Nephron progenitor cell (in vitro differentiated cells): ENCODE results near the gene SIRT5.

Source experiments
- DNase-seq: peaks from one replicate; pipeline ENCODE4 v3.0.0; 2021
- H3K27ac Mint-ChIP-seq: 2 replicates; pipeline ENCODE4 v1.8.0; 2021; ENCODE audit warnings: mild to moderate bottlenecking, moderate library complexity, mixed read lengths
- H3K27me3 Mint-ChIP-seq: 2 replicates; pipeline ENCODE4 v1.8.0; 2021; ENCODE audit warnings: mild to moderate bottlenecking, low read depth, mixed read lengths; ENCODE audit not compliant: poor library complexity
- H3K36me3 Mint-ChIP-seq: 2 replicates; pipeline ENCODE4 v1.8.0; 2021; ENCODE audit warnings: low read depth, mixed read lengths
- H3K4me1 Mint-ChIP-seq: 2 replicates; pipeline ENCODE4 v1.8.0; 2021; ENCODE audit warnings: mixed read lengths
- H3K4me3 Mint-ChIP-seq: 2 replicates; pipeline ENCODE4 v1.8.0; 2021; ENCODE audit warnings: mild to moderate bottlenecking, moderate library complexity, mixed read lengths
- H3K9me3 Mint-ChIP-seq: 2 replicates; pipeline ENCODE4 v1.8.0; 2021; ENCODE audit warnings: mild to moderate bottlenecking, moderate library complexity, mixed read lengths
- TF ChIP-seq, protein P1 (sequence below): fragments of 200-600 bp; sonication (generic); IDR thresholded peaks from 2 replicates; pipeline ENCODE4 v1.5.0; 2021; ENCODE audit warnings: antibody characterized with exemption

The SIRT5 gene

DNA sequence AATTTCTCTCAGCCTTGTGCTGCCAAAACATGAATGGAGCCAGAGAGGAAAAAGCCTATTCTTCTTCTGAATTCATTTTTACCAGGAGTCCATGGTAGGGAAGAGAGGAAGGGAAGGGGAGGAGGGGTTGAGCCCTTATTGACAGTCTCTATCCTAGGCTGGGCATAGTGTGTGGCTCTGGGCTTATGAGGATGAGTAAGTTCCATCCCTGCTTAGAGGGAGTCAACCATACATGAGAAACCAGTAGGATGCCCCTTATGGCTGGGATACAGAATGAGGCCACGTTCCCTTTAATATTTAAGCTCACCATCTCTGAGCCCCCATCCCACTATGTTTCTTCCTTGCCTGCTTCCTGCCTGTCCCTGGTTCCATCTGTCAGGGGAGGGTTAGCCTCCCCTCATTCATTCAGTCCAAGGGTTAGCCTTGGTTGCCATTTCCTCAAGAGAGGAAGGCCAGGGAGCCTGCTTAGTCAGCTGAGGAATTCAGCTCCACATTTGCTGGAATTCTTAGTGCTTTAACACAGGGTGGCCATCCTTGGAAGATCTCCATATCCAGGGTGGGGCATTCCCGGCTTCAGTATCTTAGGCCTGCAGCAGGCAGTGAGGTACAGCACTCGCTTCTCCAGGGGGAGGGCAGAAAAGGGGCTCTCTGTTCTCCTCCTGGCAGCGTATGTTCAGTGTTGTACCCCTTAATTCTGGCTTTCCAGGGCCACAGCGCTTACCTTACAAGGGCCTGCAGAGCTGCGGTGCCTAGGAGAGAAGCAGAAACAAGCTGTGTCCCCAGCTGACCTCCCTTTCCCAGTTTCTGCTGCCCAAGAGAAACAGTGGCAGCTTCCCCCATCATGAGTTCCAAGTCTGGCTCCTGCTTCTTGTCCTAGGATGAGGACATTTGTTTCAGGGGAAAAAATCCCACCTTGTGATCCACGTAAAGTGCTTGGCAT lies 12.5 kb downstream of the SIRT5 start:
- Mint-ChIP-seq H3K4me1 (peaks cover 5% of the 10 kb centered on the region), H3K36me3 (peaks cover 39% of the 10 kb centered on the region), H3K9me3 (no peaks in the 10 kb centered on the region), H3K27ac (no peak overlapping the region), H3K27me3 (no peaks in the 10 kb centered on the region), H3K4me3 (no peak overlapping the region)
- no peak for DNase-seq
- TF ChIP-seq, protein P1, sequence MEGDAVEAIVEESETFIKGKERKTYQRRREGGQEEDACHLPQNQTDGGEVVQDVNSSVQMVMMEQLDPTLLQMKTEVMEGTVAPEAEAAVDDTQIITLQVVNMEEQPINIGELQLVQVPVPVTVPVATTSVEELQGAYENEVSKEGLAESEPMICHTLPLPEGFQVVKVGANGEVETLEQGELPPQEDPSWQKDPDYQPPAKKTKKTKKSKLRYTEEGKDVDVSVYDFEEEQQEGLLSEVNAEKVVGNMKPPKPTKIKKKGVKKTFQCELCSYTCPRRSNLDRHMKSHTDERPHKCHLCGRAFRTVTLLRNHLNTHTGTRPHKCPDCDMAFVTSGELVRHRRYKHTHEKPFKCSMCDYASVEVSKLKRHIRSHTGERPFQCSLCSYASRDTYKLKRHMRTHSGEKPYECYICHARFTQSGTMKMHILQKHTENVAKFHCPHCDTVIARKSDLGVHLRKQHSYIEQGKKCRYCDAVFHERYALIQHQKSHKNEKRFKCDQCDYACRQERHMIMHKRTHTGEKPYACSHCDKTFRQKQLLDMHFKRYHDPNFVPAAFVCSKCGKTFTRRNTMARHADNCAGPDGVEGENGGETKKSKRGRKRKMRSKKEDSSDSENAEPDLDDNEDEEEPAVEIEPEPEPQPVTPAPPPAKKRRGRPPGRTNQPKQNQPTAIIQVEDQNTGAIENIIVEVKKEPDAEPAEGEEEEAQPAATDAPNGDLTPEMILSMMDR = no peak

DNA sequence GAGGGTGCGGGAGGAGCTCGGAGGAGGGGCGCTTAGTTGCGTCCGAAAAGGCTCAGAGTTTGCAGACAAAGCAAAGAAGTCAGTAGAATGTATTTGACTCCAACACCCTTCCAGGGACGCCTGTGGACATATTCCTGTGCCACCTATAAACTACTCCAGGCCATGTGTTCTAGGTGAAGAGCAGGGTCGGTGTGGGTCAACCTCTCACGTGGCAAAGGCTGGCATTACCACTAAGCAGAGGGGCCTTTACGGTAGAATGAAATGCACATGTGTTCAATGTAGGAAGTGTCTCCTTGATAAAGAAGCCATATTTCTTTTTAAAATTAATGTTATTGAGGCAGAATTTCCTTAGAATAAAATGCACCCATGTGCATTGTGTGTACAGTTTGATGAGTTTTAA lies 15.4 kb downstream of the SIRT5 start:
- H3K4me1 Mint-ChIP-seq = peaks cover 5% of the 10 kb centered on the region
- no peak for DNase-seq
- peak overlapping the region; percentile 44 for H3K27ac Mint-ChIP-seq
- no peaks in the 10 kb centered on the region for H3K27me3 Mint-ChIP-seq
- no peaks in the 10 kb centered on the region for H3K9me3 Mint-ChIP-seq
- H3K36me3 Mint-ChIP-seq = peaks cover 24% of the 10 kb centered on the region
- TF ChIP-seq, protein P1 = no peak
- no peak overlapping the region for H3K4me3 Mint-ChIP-seq

DNA sequence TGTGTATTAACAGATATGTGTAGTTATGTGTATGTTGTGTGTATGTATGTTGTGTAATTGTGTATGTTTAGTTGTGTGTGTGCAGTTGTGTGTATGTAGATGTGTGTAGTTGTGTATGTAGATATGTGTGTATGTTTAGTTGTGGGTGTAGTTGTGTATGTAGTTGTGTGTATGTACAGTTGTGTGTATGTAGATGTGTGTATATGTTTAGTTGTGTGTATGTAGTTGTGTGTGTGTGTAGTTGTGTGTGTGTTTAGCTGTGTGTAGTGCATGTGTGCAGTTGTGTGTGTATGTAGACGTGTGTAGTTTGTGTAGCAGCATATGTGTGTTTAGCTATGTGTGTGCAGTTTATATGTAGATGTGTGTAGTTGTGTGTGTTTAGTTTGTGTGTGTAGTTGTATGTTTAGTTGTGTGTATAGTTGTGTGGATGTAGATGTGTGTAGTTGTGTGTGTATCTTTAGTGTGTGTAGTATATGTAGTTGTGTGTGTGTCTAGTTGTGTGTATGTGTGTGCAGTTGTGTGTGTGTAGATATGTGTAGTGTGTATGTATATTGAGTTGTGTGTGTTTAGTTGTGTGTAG lies 16.3 kb downstream of the SIRT5 start:
- Mint-ChIP-seq H3K36me3 (peaks cover 16% of the 10 kb centered on the region), H3K4me3 (no peak overlapping the region), H3K27ac (no peak overlapping the region), H3K9me3 (no peaks in the 10 kb centered on the region), H3K4me1 (peaks cover 5% of the 10 kb centered on the region), H3K27me3 (no peaks in the 10 kb centered on the region)
- DNase-seq = no peak
- TF ChIP-seq, protein P1 = no peak

DNA sequence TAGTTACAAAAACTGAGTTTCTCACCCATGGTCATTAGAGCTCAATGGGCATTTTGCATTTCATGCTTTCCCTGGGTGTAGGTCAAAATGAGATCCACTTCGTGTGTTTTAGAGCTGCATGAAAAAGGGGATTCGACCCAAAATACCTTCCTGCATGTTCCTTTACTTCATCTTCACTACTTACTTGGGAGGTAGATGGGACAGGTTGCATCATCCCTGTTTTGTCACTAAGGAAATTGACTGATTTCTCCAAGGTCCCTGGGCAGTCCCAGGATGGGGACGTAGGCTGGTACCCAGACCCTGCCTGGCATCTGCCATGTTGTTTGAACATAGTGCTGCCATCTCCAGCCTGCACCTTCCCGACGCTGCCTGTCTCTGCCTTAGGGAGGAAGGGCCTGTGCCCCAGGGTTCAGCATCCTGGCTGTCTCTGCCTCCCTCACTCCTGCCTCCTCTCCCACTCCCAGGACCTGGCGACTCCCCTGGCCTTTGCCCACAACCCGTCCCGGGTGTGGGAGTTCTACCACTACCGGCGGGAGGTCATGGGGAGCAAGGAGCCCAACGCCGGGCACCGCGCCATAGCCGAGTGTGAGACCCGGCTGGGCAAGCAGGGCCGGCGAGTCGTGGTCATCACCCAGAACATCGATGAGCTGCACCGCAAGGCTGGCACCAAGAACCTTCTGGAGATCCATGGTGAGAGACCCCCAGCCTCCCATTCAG lies 17.0 kb downstream of the SIRT5 start:
- Mint-ChIP-seq H3K27me3 (no peaks in the 10 kb centered on the region), H3K4me1 (peaks cover 5% of the 10 kb centered on the region), H3K36me3 (peaks cover 23% of the 10 kb centered on the region), H3K27ac (no peak overlapping the region), H3K4me3 (no peak overlapping the region), H3K9me3 (no peaks in the 10 kb centered on the region)
- DNase-seq = no peak
- TF ChIP-seq, protein P1 = no peak

DNA sequence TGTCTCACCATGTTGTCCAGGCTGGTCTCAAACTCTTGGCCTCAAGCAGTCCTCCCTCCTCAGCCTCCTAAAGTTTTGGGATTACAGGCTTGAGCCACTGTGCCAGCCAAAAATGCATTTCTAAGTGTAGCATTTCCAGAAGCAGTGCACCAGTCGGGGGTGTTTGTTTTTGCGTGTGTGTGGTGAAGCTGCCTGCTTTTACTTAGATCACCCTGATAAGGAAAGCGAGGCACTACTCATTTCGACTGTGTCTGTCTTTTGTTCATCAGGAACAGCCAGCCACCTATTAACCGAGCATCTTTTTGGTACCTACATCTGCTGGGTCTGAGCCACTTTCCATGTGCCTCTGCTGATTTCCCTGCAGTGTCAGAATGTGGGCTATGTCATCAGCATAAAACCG lies 18.7 kb downstream of the SIRT5 start:
- no peak overlapping the region for H3K27ac Mint-ChIP-seq
- no peak for DNase-seq
- peaks cover 14% of the 10 kb centered on the region for H3K4me1 Mint-ChIP-seq
- peaks cover 30% of the 10 kb centered on the region for H3K36me3 Mint-ChIP-seq
- no peak overlapping the region for H3K4me3 Mint-ChIP-seq
- no peaks in the 10 kb centered on the region for H3K9me3 Mint-ChIP-seq
- TF ChIP-seq, protein P1 = no peak
- peaks cover under 1% of the 10 kb centered on the region for H3K27me3 Mint-ChIP-seq
